ENCODE measurements around the gene ARID1B. TPM values are rescaled to one million over a fixed set of nuclear protein-coding genes. Genes with fewer than 3 reads are reported as not detected.

ARID1B gene
- total and polyA plus RNA-seq, 10 donors = 17.7 to 223 (median 141) TPM

GRCh38 chr6:157211603-157212455 lies 434.7 kb downstream of the ARID1B start:
- no peak for DNase-seq
- intact Hi-C loops (cut with DNase I; ENCODE audit: low total_unique reads) = no loop called here
- Histone ChIP-seq H3K36me3 (peaks cover 0 to 33% (median 9%) of the 10 kb centered on the region in 6 donors), H3K4me1 (no peaks in the 10 kb centered on the region), H3K9me3 (no peaks in the 10 kb centered on the region), H3K27ac (no peak overlapping the region), H3K4me3 (no peak overlapping the region), H3K27me3 (replicated peaks in 1 of 7) (no peaks in the 10 kb centered on the region)
- WGBS, 5 donors = 78 to 85% (median 81%) methylated on average over 11 of the region's 11 CpGs
- TF ChIP-seq POLR2A (IDR thresholded peaks at IDR 0.05) (no peak), CTCF (IDR thresholded peaks at IDR 0.05 in 8 of 11, conservative IDR thresholded peaks at IDR 0.05 in 3 of 11) (no peak), POLR2AphosphoS5 (IDR thresholded peaks at IDR 0.05) (peak; percentile 28 to 39 (median 38))

DNA sequence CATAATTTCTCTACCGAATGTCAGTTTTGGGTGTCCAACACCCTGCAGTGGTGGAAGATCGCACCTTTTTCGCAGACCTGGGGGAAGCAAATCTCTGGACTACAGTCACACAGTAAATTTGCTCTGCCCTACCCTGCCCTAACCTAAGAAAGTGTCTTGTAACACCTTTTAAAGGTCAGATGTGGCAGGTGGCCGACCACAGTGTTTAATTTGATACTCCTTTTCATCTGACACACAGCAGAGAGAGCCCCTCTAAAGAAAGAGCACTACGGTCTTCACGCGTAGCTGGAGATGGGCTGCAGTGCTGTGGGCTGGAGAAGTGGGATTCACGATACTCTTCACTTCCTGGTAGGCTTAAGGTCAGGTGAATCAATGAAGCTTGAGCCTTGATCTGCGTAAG lies 436.2 kb downstream of the ARID1B start:
- Histone ChIP-seq H3K4me1 (no peaks in the 10 kb centered on the region), H3K4me3 (no peak overlapping the region), H3K27me3 (replicated peaks in 1 of 7) (peaks cover 0 to 3% (median 0%) of the 10 kb centered on the region in 7 donors), H3K27ac (no peak overlapping the region), H3K9me3 (no peaks in the 10 kb centered on the region), H3K36me3 (peaks cover 0 to 17% (median 0%) of the 10 kb centered on the region in 6 donors)
- intact Hi-C loops (cut with DNase I; ENCODE audit: low total_unique reads) = no loop called here
- DNase-seq = no peak
- 83 to 91% (median 89%) methylated on average over 9 of the region's 9 CpGs for WGBS, 5 donors
- TF ChIP-seq POLR2A (IDR thresholded peaks at IDR 0.05) (no peak), POLR2AphosphoS5 (IDR thresholded peaks at IDR 0.05) (peak in 1 of 3 donors; percentile 16)

DNA sequence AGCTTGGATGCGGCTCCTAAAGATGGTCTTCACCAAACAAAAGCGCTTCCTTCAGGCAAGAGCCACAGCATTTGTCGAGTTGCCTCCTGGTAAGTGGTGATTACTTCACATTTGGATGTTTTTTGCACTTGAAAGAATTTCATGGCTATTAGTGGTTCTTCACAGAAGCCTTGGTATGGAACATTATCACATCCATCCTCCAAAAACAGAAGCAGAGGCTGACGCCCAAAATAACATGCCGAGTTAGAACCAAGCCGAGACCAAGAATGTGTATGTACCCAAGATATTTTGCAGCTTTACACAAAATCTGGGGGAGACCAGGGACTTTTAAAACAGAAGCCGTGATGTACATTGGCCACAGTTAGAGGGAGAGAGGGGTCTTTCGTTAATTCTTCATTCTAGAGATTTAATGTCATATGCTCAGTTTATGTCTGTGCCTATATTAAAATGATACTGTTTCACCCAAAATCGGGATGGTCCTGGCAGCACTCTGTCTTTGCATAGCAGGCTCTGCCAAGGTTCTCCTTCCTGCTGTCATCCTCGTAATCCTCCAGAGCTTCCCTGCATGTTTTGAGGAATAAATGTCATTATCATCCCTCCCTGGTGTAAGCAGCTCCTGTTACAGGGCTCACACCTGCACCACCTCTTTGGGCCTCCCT lies 436.9 kb downstream of the ARID1B start:
- 90 to 93% (median 92%) methylated on average over 10 of the region's 10 CpGs for WGBS, 5 donors
- peaks cover 0 to 3% (median 0%) of the 10 kb centered on the region in 7 donors for H3K27me3 ChIP-seq (replicated peaks in 1 of 7)
- H3K27ac ChIP-seq = no peak overlapping the region

DNA sequence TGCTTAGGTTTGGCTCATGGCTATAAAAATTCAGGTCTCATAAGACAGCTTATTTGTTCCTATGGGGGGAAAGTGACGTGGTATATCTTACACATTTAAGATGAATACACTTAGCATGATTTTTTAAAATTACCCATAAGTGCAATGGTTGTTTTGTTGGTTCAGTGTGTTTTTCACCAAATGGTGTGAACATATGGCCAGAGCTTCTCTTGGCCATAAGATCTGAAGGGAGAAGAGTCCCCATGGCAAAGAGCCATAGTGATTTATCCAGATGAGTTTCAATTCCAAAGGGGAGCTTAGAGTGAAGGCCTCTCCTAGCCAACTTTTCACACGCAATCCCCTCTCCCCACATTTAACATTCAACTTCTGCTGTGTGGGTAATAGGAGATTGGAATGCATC lies 438.5 kb downstream of the ARID1B start:
- TF ChIP-seq CTCF (IDR thresholded peaks at IDR 0.05 in 8 of 11, conservative IDR thresholded peaks at IDR 0.05 in 3 of 11) = no peak
- no peak for TF ChIP-seq POLR2A (IDR thresholded peaks at IDR 0.05)
- TF ChIP-seq POLR2AphosphoS5 (IDR thresholded peaks at IDR 0.05) = no peak
- 84 to 98% (median 89%) methylated on average over 2 of the region's 2 CpGs for WGBS, 5 donors
- DNase-seq = no peak
- intact Hi-C loops (cut with DNase I; ENCODE audit: low total_unique reads) = no loop called here
- Histone ChIP-seq H3K4me3 (no peak overlapping the region), H3K4me1 (peaks cover 0 to 7% (median 3%) of the 10 kb centered on the region in 6 donors), H3K9me3 (no peaks in the 10 kb centered on the region), H3K27me3 (replicated peaks in 1 of 7) (peaks cover 0 to 3% (median 0%) of the 10 kb centered on the region in 7 donors), H3K27ac (no peak overlapping the region), H3K36me3 (no peaks in the 10 kb centered on the region)

More for the DNA sequence above, 436.9 kb downstream of the ARID1B start:
- intact Hi-C loops (cut with DNase I; ENCODE audit: low total_unique reads) = no loop called here
- TF ChIP-seq POLR2AphosphoS5 (IDR thresholded peaks at IDR 0.05) (no peak), CTCF (IDR thresholded peaks at IDR 0.05 in 8 of 11, conservative IDR thresholded peaks at IDR 0.05 in 3 of 11) (no peak), POLR2A (IDR thresholded peaks at IDR 0.05) (no peak)
- Histone ChIP-seq H3K4me3 (no peak overlapping the region), H3K9me3 (no peaks in the 10 kb centered on the region), H3K36me3 (peaks cover 0 to 11% (median 0%) of the 10 kb centered on the region in 6 donors), H3K4me1 (no peaks in the 10 kb centered on the region)
- no peak for DNase-seq
